ENCODE results near the gene BRD3OS.

BRD3OS gene, protein sequence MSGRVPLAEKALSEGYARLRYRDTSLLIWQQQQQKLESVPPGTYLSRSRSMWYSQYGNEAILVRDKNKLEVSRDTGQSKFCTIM

DNA sequence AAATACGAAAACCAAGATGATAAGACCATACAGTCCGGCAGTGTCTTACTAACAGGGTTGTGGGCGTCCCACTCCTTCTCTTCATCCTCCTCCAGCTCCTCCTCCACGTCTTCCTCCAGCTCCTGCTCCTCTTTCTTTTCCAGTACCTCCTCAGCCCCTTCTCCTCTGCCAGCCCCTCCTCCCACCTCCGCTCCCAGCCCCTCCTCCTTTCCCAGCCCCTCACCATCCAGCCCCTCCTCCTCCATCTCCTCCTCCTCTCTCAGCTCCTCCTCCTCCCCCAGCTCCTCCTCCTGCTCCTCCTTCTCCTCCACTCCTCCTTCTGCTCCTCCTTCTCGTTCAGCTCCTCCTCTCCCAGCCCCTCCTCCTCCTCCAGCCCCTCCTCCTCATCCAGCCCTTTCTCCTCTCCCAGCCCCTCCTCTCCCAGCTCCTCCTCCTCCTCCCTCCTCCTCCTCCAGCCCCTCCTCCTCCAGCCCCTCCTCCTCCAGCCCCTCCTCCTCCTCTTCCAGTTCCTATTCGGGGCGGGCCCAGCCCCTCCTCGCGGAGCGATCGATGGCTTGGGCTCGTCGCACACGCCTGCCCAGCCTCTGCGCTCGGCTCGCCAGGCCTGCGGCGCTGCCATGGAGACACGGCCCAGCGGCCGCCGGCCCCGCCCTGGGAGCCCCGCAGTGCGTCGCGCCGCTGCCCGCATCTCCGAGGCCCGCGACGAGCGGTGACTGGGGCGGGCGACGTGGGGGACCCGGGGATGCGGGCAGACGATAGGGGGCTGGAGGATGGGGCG lies at the start of gene BRD3OS:
Gene BRD3OS, plus strand, starts transcription at position 654 of the 778 bp plus-strand sequence. CDS start 1,267 bp downstream, outside the sequence.
- Histone ChIP-seq H3K27me3 (ENCODE audit: control insufficient read depth in 2 of 2, insufficient read depth in 2 of 2, low read length in 2 of 2) (no peaks in the 10 kb centered on the region), H3K4me1 (ENCODE audit: control insufficient read depth in 2 of 2, insufficient read depth in 2 of 2, low read length in 2 of 2) (peaks cover 5 to 9% of the 10 kb centered on the region in 2 donors), H3K9me3 (ENCODE audit: control insufficient read depth in 2 of 2, low read length in 2 of 2) (no peaks in the 10 kb centered on the region), H3K36me3 (ENCODE audit: control insufficient read depth in 2 of 2, insufficient read depth in 2 of 2, low read length in 2 of 2) (no peaks in the 10 kb centered on the region), H3K9ac (ENCODE audit: low read depth in 1 of 2, low read length in 2 of 2) (peak within 1 kb of the TSS; percentile 14 to 65), H3K27ac (ENCODE audit: low read depth in 2 of 2, low read length in 2 of 2) (peak within 1 kb of the TSS; percentile 15 to 52), H3K4me3 (ENCODE audit: low read length in 2 of 2) (peak within 1 kb of the TSS; percentile 59 to 81)

- Histone ChIP-seq H3K27me3 (ENCODE audit: control insufficient read depth in 2 of 2, insufficient read depth in 2 of 2, low read length in 2 of 2) (no peaks in the 10 kb centered on the region), H3K4me1 (ENCODE audit: control insufficient read depth in 2 of 2, insufficient read depth in 2 of 2, low read length in 2 of 2) (peaks cover 35 to 47% of the 10 kb centered on the region in 2 donors), H3K36me3 (ENCODE audit: control insufficient read depth in 2 of 2, insufficient read depth in 2 of 2, low read length in 2 of 2) (peaks cover 0 to 2% of the 10 kb centered on the region in 2 donors), H3K4me3 (ENCODE audit: low read length in 2 of 2) (no peak overlapping the region), H3K9me3 (ENCODE audit: control insufficient read depth in 2 of 2, low read length in 2 of 2) (no peaks in the 10 kb centered on the region), H3K9ac (ENCODE audit: low read depth in 1 of 2, low read length in 2 of 2) (no peak overlapping the region), H3K27ac (ENCODE audit: low read depth in 2 of 2, low read length in 2 of 2) (no peak overlapping the region)
These were observed 49.8 kb upstream of the BRD3OS start for GRCh38 chr9:133975511-133975910.

GRCh38 chr9:133976191-133976861 lies 49.0 kb upstream of the BRD3OS start:
- Histone ChIP-seq H3K4me1 (ENCODE audit: control insufficient read depth in 2 of 2, insufficient read depth in 2 of 2, low read length in 2 of 2) (peaks cover 31 to 40% of the 10 kb centered on the region in 2 donors), H3K27ac (ENCODE audit: low read depth in 2 of 2, low read length in 2 of 2) (no peak overlapping the region)

GRCh38 chr9:133976887-133977286 lies 48.4 kb upstream of the BRD3OS start:
- Histone ChIP-seq H3K27ac (ENCODE audit: low read depth in 2 of 2, low read length in 2 of 2) (no peak overlapping the region), H3K4me1 (ENCODE audit: control insufficient read depth in 2 of 2, insufficient read depth in 2 of 2, low read length in 2 of 2) (peaks cover 25 to 35% of the 10 kb centered on the region in 2 donors)

More at GRCh38 chr9:133976191-133976861, 49.0 kb upstream of the BRD3OS start:
- Histone ChIP-seq H3K9ac (ENCODE audit: low read depth in 1 of 2, low read length in 2 of 2) (no peak overlapping the region), H3K4me3 (ENCODE audit: low read length in 2 of 2) (no peak overlapping the region), H3K27me3 (ENCODE audit: control insufficient read depth in 2 of 2, insufficient read depth in 2 of 2, low read length in 2 of 2) (no peaks in the 10 kb centered on the region), H3K9me3 (ENCODE audit: control insufficient read depth in 2 of 2, low read length in 2 of 2) (no peaks in the 10 kb centered on the region), H3K36me3 (ENCODE audit: control insufficient read depth in 2 of 2, insufficient read depth in 2 of 2, low read length in 2 of 2) (peaks cover 0 to 2% of the 10 kb centered on the region in 2 donors)

GRCh38 chr9:133977421-133978201 lies 47.7 kb upstream of the BRD3OS start:
- Histone ChIP-seq H3K4me1 (ENCODE audit: control insufficient read depth in 2 of 2, insufficient read depth in 2 of 2, low read length in 2 of 2) (peaks cover 19 to 31% of the 10 kb centered on the region in 2 donors), H3K27me3 (ENCODE audit: control insufficient read depth in 2 of 2, insufficient read depth in 2 of 2, low read length in 2 of 2) (no peaks in the 10 kb centered on the region), H3K9me3 (ENCODE audit: control insufficient read depth in 2 of 2, low read length in 2 of 2) (no peaks in the 10 kb centered on the region), H3K27ac (ENCODE audit: low read depth in 2 of 2, low read length in 2 of 2) (no peak overlapping the region), H3K9ac (ENCODE audit: low read depth in 1 of 2, low read length in 2 of 2) (no peak overlapping the region), H3K4me3 (ENCODE audit: low read length in 2 of 2) (no peak overlapping the region), H3K36me3 (ENCODE audit: control insufficient read depth in 2 of 2, insufficient read depth in 2 of 2, low read length in 2 of 2) (peaks cover 0 to 2% of the 10 kb centered on the region in 2 donors)

More at GRCh38 chr9:133976887-133977286, 48.4 kb upstream of the BRD3OS start:
- Histone ChIP-seq H3K9ac (ENCODE audit: low read depth in 1 of 2, low read length in 2 of 2) (no peak overlapping the region), H3K4me3 (ENCODE audit: low read length in 2 of 2) (no peak overlapping the region), H3K27me3 (ENCODE audit: control insufficient read depth in 2 of 2, insufficient read depth in 2 of 2, low read length in 2 of 2) (no peaks in the 10 kb centered on the region), H3K36me3 (ENCODE audit: control insufficient read depth in 2 of 2, insufficient read depth in 2 of 2, low read length in 2 of 2) (peaks cover 0 to 2% of the 10 kb centered on the region in 2 donors), H3K9me3 (ENCODE audit: control insufficient read depth in 2 of 2, low read length in 2 of 2) (no peaks in the 10 kb centered on the region)

GRCh38 chr9:133978226-133978898 lies 46.9 kb upstream of the BRD3OS start:
- Histone ChIP-seq H3K9ac (ENCODE audit: low read depth in 1 of 2, low read length in 2 of 2) (no peak overlapping the region), H3K4me1 (ENCODE audit: control insufficient read depth in 2 of 2, insufficient read depth in 2 of 2, low read length in 2 of 2) (peaks cover 12 to 23% of the 10 kb centered on the region in 2 donors), H3K27me3 (ENCODE audit: control insufficient read depth in 2 of 2, insufficient read depth in 2 of 2, low read length in 2 of 2) (no peaks in the 10 kb centered on the region), H3K36me3 (ENCODE audit: control insufficient read depth in 2 of 2, insufficient read depth in 2 of 2, low read length in 2 of 2) (peaks cover 0 to 2% of the 10 kb centered on the region in 2 donors), H3K9me3 (ENCODE audit: control insufficient read depth in 2 of 2, low read length in 2 of 2) (no peaks in the 10 kb centered on the region), H3K27ac (ENCODE audit: low read depth in 2 of 2, low read length in 2 of 2) (no peak overlapping the region), H3K4me3 (ENCODE audit: low read length in 2 of 2) (no peak overlapping the region)

DNA sequence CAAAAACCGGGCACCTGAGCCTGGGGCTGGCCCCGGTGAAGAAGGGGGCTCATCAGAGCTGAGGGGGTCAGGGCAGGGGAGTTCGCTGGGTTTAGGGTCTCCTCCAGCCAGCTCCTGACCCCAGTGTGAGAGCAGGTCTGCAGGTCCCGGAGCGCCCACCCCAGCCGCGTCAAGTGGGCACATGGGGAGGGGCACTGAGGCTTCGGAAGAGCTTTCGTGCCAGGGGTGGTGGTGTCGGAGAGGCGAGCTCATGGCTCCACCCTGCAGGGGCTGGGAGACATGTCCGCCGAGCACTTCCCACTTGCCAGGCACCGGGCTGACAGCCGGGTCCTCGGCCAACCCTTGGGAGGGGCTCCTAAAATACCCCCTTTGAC lies 46.4 kb upstream of the BRD3OS start:
- H3K27ac ChIP-seq (ENCODE audit: low read depth in 2 of 2, low read length in 2 of 2), result peak overlapping the region in 1 of 2 donors; percentile 61
- H3K27me3 ChIP-seq (ENCODE audit: control insufficient read depth in 2 of 2, insufficient read depth in 2 of 2, low read length in 2 of 2), result no peaks in the 10 kb centered on the region
- peaks cover 0 to 2% of the 10 kb centered on the region in 2 donors for H3K36me3 ChIP-seq (ENCODE audit: control insufficient read depth in 2 of 2, insufficient read depth in 2 of 2, low read length in 2 of 2)
- H3K4me1 ChIP-seq (ENCODE audit: control insufficient read depth in 2 of 2, insufficient read depth in 2 of 2, low read length in 2 of 2), result peaks cover 7 to 18% of the 10 kb centered on the region in 2 donors
- no peak overlapping the region for H3K4me3 ChIP-seq (ENCODE audit: low read length in 2 of 2)
- H3K9me3 ChIP-seq (ENCODE audit: control insufficient read depth in 2 of 2, low read length in 2 of 2), result no peaks in the 10 kb centered on the region
- no peak overlapping the region for H3K9ac ChIP-seq (ENCODE audit: low read depth in 1 of 2, low read length in 2 of 2)

DNA sequence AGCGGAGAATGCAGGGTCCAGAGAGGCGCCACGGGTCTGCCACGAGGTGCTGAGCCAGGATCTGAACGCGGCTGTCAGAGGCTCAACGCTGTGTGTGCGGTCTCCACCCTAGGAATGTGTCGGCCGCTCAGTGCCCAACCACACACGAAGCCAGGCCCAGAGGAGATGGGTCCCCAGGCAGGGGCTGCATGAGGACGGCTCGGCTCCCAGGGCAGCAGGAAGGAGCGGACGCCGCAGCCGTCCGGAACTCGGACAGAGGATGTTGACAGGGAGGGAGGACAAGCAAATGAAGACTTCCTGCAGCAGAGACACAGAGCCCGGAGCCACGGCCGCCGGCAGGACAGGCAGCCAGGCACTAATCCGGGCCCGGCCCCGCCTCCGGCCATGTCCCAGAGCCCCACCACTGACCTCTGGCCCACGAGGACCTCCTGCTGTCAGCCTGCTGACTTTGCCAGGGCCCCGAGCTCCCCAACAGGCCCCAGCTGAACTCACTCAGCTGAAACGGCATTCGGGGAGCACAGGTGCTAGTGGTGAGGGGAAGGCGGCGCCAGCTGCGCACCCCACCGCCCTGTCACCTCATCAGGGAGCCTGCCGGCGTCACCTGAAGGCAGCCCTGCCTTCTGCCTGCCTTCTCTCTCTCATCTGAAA lies 45.9 kb upstream of the BRD3OS start:
- no peaks in the 10 kb centered on the region for H3K9me3 ChIP-seq (ENCODE audit: control insufficient read depth in 2 of 2, low read length in 2 of 2)
- peaks cover 0 to 2% of the 10 kb centered on the region in 2 donors for H3K36me3 ChIP-seq (ENCODE audit: control insufficient read depth in 2 of 2, insufficient read depth in 2 of 2, low read length in 2 of 2)
- H3K4me1 ChIP-seq (ENCODE audit: control insufficient read depth in 2 of 2, insufficient read depth in 2 of 2, low read length in 2 of 2), result peaks cover 3 to 14% of the 10 kb centered on the region in 2 donors
- no peak overlapping the region for H3K4me3 ChIP-seq (ENCODE audit: low read length in 2 of 2)
- H3K9ac ChIP-seq (ENCODE audit: low read depth in 1 of 2, low read length in 2 of 2), result peak overlapping the region in 1 of 2 donors; percentile 17
- H3K27me3 ChIP-seq (ENCODE audit: control insufficient read depth in 2 of 2, insufficient read depth in 2 of 2, low read length in 2 of 2), result no peaks in the 10 kb centered on the region
- peak overlapping the region; percentile 22 to 61 for H3K27ac ChIP-seq (ENCODE audit: low read depth in 2 of 2, low read length in 2 of 2)

Data from mucosa of rectum (tissue), 2 donors.